ENCODE measurements around the gene OSGIN1.

GRCh38 chr16:83967091-83967490 lies 14.1 kb downstream of the OSGIN1 start:
- TF ChIP-seq, protein P1, sequence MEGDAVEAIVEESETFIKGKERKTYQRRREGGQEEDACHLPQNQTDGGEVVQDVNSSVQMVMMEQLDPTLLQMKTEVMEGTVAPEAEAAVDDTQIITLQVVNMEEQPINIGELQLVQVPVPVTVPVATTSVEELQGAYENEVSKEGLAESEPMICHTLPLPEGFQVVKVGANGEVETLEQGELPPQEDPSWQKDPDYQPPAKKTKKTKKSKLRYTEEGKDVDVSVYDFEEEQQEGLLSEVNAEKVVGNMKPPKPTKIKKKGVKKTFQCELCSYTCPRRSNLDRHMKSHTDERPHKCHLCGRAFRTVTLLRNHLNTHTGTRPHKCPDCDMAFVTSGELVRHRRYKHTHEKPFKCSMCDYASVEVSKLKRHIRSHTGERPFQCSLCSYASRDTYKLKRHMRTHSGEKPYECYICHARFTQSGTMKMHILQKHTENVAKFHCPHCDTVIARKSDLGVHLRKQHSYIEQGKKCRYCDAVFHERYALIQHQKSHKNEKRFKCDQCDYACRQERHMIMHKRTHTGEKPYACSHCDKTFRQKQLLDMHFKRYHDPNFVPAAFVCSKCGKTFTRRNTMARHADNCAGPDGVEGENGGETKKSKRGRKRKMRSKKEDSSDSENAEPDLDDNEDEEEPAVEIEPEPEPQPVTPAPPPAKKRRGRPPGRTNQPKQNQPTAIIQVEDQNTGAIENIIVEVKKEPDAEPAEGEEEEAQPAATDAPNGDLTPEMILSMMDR (IDR thresholded peaks at IDR 0.05) = no peak
- no peak for TF ChIP-seq POLR2A (IDR thresholded peaks at IDR 0.05)

Data from Peyer's patch (tissue), 4 donors.